ENCODE data around the gene NECAB3. TPM values are rescaled to one million over a fixed set of nuclear protein-coding genes. Genes with fewer than 3 reads are reported as not detected.

NECAB3 gene
- polyA plus RNA-seq, 1 of the 3 experiments (the other 2 are of a cell fraction): 20.1 TPM

- no peaks in the 10 kb centered on the region for H3K27me3 ChIP-seq (ENCODE audit: insufficient read depth)
- H3K36me3 ChIP-seq (replicated peaks in 1 of 2; ENCODE audit: control insufficient read depth in 1 of 2, insufficient read depth in 2 of 2, low read length in 1 of 2): peaks cover 7 to 28% of the 10 kb centered on the region in 2 experiments
- peaks cover 32% of the 10 kb centered on the region for H4K20me1 ChIP-seq (ENCODE audit: insufficient read depth)
- no peak overlapping the region for H2AFZ ChIP-seq (ENCODE audit: low read depth)
- H3F3A ChIP-seq (replicated peaks; ENCODE audit: insufficient read depth): peaks cover 16% of the 10 kb centered on the region
- H3K4me1 ChIP-seq (ENCODE audit: control insufficient read depth in 1 of 2, insufficient read depth in 2 of 2, low read depth in 1 of 2, low read length in 1 of 2): peaks cover 13 to 39% of the 10 kb centered on the region in 2 experiments; a peak in 3 of 4 replicates
- POLR2A ChIA-PET: no interaction called here
- no peak overlapping the region for H3K4me2 ChIP-seq
- no peak overlapping the region for H3K9ac ChIP-seq
- CTCF ChIA-PET: interaction anchor here (1.5 kb wide), 1 partner anchor 13 kb away, joined by 3 read pairs; no protein-coding TSS in a partner anchor
- TF ChIP-seq RCOR1 (IDR thresholded peaks at IDR 0.05; ENCODE audit: low read length): no peak
- no peak for TF ChIP-seq ELF1 (IDR thresholded peaks at IDR 0.05)
- no peak for TF ChIP-seq ZBTB33 (IDR thresholded peaks at IDR 0.05; ENCODE audit: borderline replicate concordance, low read depth)
- no peak for TF ChIP-seq GATA2 (CRISPR knock-in tag; IDR thresholded peaks at IDR 0.05)
- no peak for TF ChIP-seq RFX5 (IDR thresholded peaks at IDR 0.05; ENCODE audit: low read length)
- no peak for TF ChIP-seq TAF1 (IDR thresholded peaks at IDR 0.05; ENCODE audit: borderline replicate concordance, low read depth, low read length)
- no peak for TF ChIP-seq FOXM1 (IDR thresholded peaks at IDR 0.05; ENCODE audit: low read depth)
- no peak for TF ChIP-seq CHD2 (IDR thresholded peaks at IDR 0.05; ENCODE audit: low read length, partially characterized antibody)
- no peak for TF ChIP-seq CTCF (IDR thresholded peaks at IDR 0.05)
- TF ChIP-seq REST (IDR thresholded peaks at IDR 0.05; ENCODE audit: low read depth, low read length): no peak
- TF ChIP-seq USF2 (IDR thresholded peaks at IDR 0.05; ENCODE audit: borderline replicate concordance, low read depth, low read length): no peak
- no peak for TF ChIP-seq EP300 (IDR thresholded peaks at IDR 0.05; ENCODE audit: borderline replicate concordance in 1 of 2, low read depth in 1 of 2, low read length in 1 of 2)
- TF ChIP-seq MXI1 (IDR thresholded peaks at IDR 0.05; ENCODE audit: low read depth, low read length): no peak
- TF ChIP-seq USF1 (IDR thresholded peaks at IDR 0.05; ENCODE audit: borderline replicate concordance, low read depth): no peak
- no peak for TF ChIP-seq POLR2AphosphoS5 (IDR thresholded peaks at IDR 0.05; ENCODE audit: low read depth, low read length)
- TF ChIP-seq TCF12 (IDR thresholded peaks at IDR 0.05): no peak
- no peak for TF ChIP-seq MEF2A (IDR thresholded peaks at IDR 0.05; ENCODE audit: borderline replicate concordance, low read depth)
- WGBS (ENCODE audit: low lambda C conversion rate): 89% methylated on average over 2 of the region's 2 CpGs
- no peak for DNase-seq
- no peak overlapping the region; a peak in 1 of 4 replicates for H3K27ac ChIP-seq (ENCODE audit: low read depth in 2 of 2, low read length in 1 of 2)
- no peaks in the 10 kb centered on the region for H3K9me2 ChIP-seq
- no peaks in the 10 kb centered on the region for H3K79me2 ChIP-seq (ENCODE audit: insufficient read depth)
- H3K4me3 ChIP-seq (ENCODE audit: low read depth in 2 of 2, low read length in 1 of 2): no peak overlapping the region
- no peaks in the 10 kb centered on the region for H3K9me3 ChIP-seq
These were observed 28.8 kb downstream of the NECAB3 start for GRCh38 chr20:33645396-33645795.
